ENCODE data around the gene TMEM45A.

DNA sequence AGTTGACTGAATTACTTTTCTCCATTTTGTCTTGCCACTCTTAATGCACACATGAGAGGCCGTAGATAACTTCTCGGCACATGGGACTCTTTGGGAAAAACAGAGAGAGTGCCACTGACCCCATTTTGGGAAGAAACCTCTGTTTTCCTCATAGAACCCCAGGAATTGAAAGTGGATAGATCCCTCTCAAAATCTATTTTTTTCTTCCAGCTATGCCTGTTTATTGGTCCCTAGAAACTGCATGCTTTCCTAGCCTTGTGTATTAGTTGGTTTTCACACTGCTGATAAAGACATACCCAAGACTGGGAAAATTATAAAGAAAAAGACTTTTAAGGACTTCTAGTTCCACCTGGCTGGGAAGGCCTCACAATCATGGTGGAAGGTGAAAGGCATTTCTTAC, 23.7 kb upstream of the TMEM45A start:
- TF ChIP-seq, protein P1, sequence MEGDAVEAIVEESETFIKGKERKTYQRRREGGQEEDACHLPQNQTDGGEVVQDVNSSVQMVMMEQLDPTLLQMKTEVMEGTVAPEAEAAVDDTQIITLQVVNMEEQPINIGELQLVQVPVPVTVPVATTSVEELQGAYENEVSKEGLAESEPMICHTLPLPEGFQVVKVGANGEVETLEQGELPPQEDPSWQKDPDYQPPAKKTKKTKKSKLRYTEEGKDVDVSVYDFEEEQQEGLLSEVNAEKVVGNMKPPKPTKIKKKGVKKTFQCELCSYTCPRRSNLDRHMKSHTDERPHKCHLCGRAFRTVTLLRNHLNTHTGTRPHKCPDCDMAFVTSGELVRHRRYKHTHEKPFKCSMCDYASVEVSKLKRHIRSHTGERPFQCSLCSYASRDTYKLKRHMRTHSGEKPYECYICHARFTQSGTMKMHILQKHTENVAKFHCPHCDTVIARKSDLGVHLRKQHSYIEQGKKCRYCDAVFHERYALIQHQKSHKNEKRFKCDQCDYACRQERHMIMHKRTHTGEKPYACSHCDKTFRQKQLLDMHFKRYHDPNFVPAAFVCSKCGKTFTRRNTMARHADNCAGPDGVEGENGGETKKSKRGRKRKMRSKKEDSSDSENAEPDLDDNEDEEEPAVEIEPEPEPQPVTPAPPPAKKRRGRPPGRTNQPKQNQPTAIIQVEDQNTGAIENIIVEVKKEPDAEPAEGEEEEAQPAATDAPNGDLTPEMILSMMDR (IDR thresholded peaks at IDR 0.05) = no peak
- no peak for TF ChIP-seq ZFX (IDR thresholded peaks at IDR 0.05; ENCODE audit: borderline replicate concordance)
